Activated T-cell treated with anti-CD3 and anti-CD28 coated beads, Interleukin-2, amount 50 U/mL, for 4 hours (primary cell): Measurements from ENCODE around the gene XIAP. TPM values are rescaled to one million over a fixed set of nuclear protein-coding genes. Genes with fewer than 3 reads are reported as not detected.
"Not testable (repeated sequence)": the region's sequence is repeated elsewhere in the genome, so short reads cannot be mapped to it uniquely, and the experiment has no call there.

Experiments
- ATAC-seq, 2 donors: fragments of 200-7000 bp; cut with Tn5 transposase; one replicate each; pipeline ENCODE4 v1.10.0; 2021
- DNase-seq: peaks from one replicate; pipeline ENCODE4 v3.0.0-alpha.2; 2020
- H3K27me3 Mint-ChIP-seq: one replicate; pipeline ENCODE4 v1.8.0; 2021; ENCODE audit warnings: low read depth, mixed read lengths
- H3K36me3 Mint-ChIP-seq: one replicate; pipeline ENCODE4 v1.8.0; 2022; ENCODE audit warnings: mixed read lengths; ENCODE audit not compliant: insufficient read depth
- H3K4me1 Mint-ChIP-seq: one replicate; pipeline ENCODE4 v1.8.0; 2021; ENCODE audit warnings: low read depth, mixed read lengths
- H3K4me3 Mint-ChIP-seq: one replicate; pipeline ENCODE4 v1.8.0; 2021; ENCODE audit warnings: mild to moderate bottlenecking, moderate library complexity, mixed read lengths
- H3K9me3 Mint-ChIP-seq: one replicate; pipeline ENCODE4 v1.8.0; 2021; ENCODE audit warnings: mixed read lengths
- total RNA-seq, 3 donors: library from RNA; stranded (reverse); gene quantifications; one replicate each; pipeline ENCODE4 v1.2.1, GENCODE V29; 2021

Gene XIAP
- total RNA-seq: 10 to 100 TPM; 28.8 to 34.9 (median 32.8) TPM

- Mint-ChIP-seq H3K27me3 (no peaks in the 10 kb centered on the region), H3K4me3 (peak within 1 kb of the TSS; percentile 87), H3K36me3 (peaks cover 2% of the 10 kb centered on the region), H3K9me3 (no peaks in the 10 kb centered on the region), H3K4me1 (peaks cover 17% of the 10 kb centered on the region)
- ATAC-seq (peak; percentile 87 to 90), DNase-seq (peak; percentile 33)
These were observed at the start of gene XIAP for GRCh38 chrX:123859846-123860838. XIAP (plus strand) TSS chrX:123860053; CDS start chrX:123885663, 25,610 bp downstream.

- H3K9me3 Mint-ChIP-seq: no peaks in the 10 kb centered on the region
- ATAC-seq (no peak), DNase-seq (no peak)
- H3K4me1 Mint-ChIP-seq: no peaks in the 10 kb centered on the region
- no peaks in the 10 kb centered on the region for H3K36me3 Mint-ChIP-seq
- no peak overlapping the region for H3K4me3 Mint-ChIP-seq
- H3K27me3 Mint-ChIP-seq: no peaks in the 10 kb centered on the region
These were observed 45.5 kb upstream of the XIAP start for GRCh38 chrX:123814343-123814742.

GRCh38 chrX:123814934-123815394, 44.9 kb upstream of the XIAP start:
- ATAC-seq, H3K4me1 Mint-ChIP-seq, H3K27me3 Mint-ChIP-seq: not testable (repeated sequence)

GRCh38 chrX:123817288-123817894, 42.5 kb upstream of the XIAP start:
- no peaks in the 10 kb centered on the region for H3K36me3 Mint-ChIP-seq
- no peaks in the 10 kb centered on the region for H3K4me1 Mint-ChIP-seq
- no peaks in the 10 kb centered on the region for H3K27me3 Mint-ChIP-seq
- H3K4me3 Mint-ChIP-seq: no peak overlapping the region
- no peaks in the 10 kb centered on the region for H3K9me3 Mint-ChIP-seq
- no peak for DNase-seq
- no peak for ATAC-seq

More at GRCh38 chrX:123814934-123815394, 44.9 kb upstream of the XIAP start:
- not testable (repeated sequence) for H3K4me3 Mint-ChIP-seq, H3K36me3 Mint-ChIP-seq, H3K9me3 Mint-ChIP-seq, DNase-seq

GRCh38 chrX:123818243-123818642, 41.6 kb upstream of the XIAP start:
- DNase-seq (no peak), ATAC-seq (peak in 1 of 2 donors; percentile 25)
- H3K9me3 Mint-ChIP-seq: no peaks in the 10 kb centered on the region
- no peaks in the 10 kb centered on the region for H3K36me3 Mint-ChIP-seq
- no peak overlapping the region for H3K4me3 Mint-ChIP-seq
- no peaks in the 10 kb centered on the region for H3K4me1 Mint-ChIP-seq
- no peaks in the 10 kb centered on the region for H3K27me3 Mint-ChIP-seq

- no peak for DNase-seq
- Mint-ChIP-seq H3K27me3 (no peaks in the 10 kb centered on the region), H3K4me1 (no peaks in the 10 kb centered on the region)
These were observed 36.9 kb upstream of the XIAP start for GRCh38 chrX:123822965-123823364.

GRCh38 chrX:123830309-123830708, 29.5 kb upstream of the XIAP start:
- Mint-ChIP-seq H3K4me3 (no peak overlapping the region), H3K36me3 (no peaks in the 10 kb centered on the region), H3K27me3 (no peaks in the 10 kb centered on the region), H3K4me1 (peaks cover 6% of the 10 kb centered on the region), H3K9me3 (no peaks in the 10 kb centered on the region)
- ATAC-seq: peak in 1 of 2 donors; percentile 35
- no peak for DNase-seq

More at GRCh38 chrX:123822965-123823364, 36.9 kb upstream of the XIAP start:
- H3K4me3 Mint-ChIP-seq: no peak overlapping the region
- H3K9me3 Mint-ChIP-seq: no peaks in the 10 kb centered on the region
- H3K36me3 Mint-ChIP-seq: no peaks in the 10 kb centered on the region
- no peak for ATAC-seq

GRCh38 chrX:123833387-123833786, 26.5 kb upstream of the XIAP start:
- H3K36me3 Mint-ChIP-seq: no peaks in the 10 kb centered on the region
- no peaks in the 10 kb centered on the region for H3K27me3 Mint-ChIP-seq
- ATAC-seq: peak; percentile 61 to 81
- no peaks in the 10 kb centered on the region for H3K9me3 Mint-ChIP-seq
- peak; percentile 50 for DNase-seq
- H3K4me3 Mint-ChIP-seq: no peak overlapping the region
- H3K4me1 Mint-ChIP-seq: peaks cover 6% of the 10 kb centered on the region

- H3K27me3 Mint-ChIP-seq: no peaks in the 10 kb centered on the region
- H3K9me3 Mint-ChIP-seq: no peaks in the 10 kb centered on the region
- no peak overlapping the region for H3K4me3 Mint-ChIP-seq
- H3K36me3 Mint-ChIP-seq: no peaks in the 10 kb centered on the region
- H3K4me1 Mint-ChIP-seq: peaks cover 6% of the 10 kb centered on the region
- DNase-seq: no peak
- no peak for ATAC-seq
These were observed 25.7 kb upstream of the XIAP start for GRCh38 chrX:123834116-123834515.

GRCh38 chrX:123835661-123836371, 24.0 kb upstream of the XIAP start:
- DNase-seq: no peak
- H3K4me1 Mint-ChIP-seq: no peaks in the 10 kb centered on the region

GRCh38 chrX:123845129-123845528, 14.7 kb upstream of the XIAP start:
- not testable (repeated sequence) for H3K36me3 Mint-ChIP-seq

More at GRCh38 chrX:123835661-123836371, 24.0 kb upstream of the XIAP start:
- Mint-ChIP-seq H3K27me3 (no peaks in the 10 kb centered on the region), H3K9me3 (no peaks in the 10 kb centered on the region), H3K4me3 (no peak overlapping the region), H3K36me3 (no peaks in the 10 kb centered on the region)
- peak; percentile 93 to 94 for ATAC-seq

GRCh38 chrX:123846577-123847038, 13.2 kb upstream of the XIAP start:
- ATAC-seq (peak in 1 of 2 donors; percentile 35), DNase-seq (no peak)
- no peaks in the 10 kb centered on the region for H3K4me1 Mint-ChIP-seq
- no peaks in the 10 kb centered on the region for H3K36me3 Mint-ChIP-seq
- no peak overlapping the region for H3K4me3 Mint-ChIP-seq
- H3K9me3 Mint-ChIP-seq: no peaks in the 10 kb centered on the region
- no peaks in the 10 kb centered on the region for H3K27me3 Mint-ChIP-seq

More at GRCh38 chrX:123845129-123845528, 14.7 kb upstream of the XIAP start:
- DNase-seq, H3K9me3 Mint-ChIP-seq, ATAC-seq, H3K4me1 Mint-ChIP-seq, H3K4me3 Mint-ChIP-seq, H3K27me3 Mint-ChIP-seq: not testable (repeated sequence)

GRCh38 chrX:123847056-123847455, 12.8 kb upstream of the XIAP start:
- no peaks in the 10 kb centered on the region for H3K4me1 Mint-ChIP-seq
- H3K9me3 Mint-ChIP-seq: no peaks in the 10 kb centered on the region
- ATAC-seq (no peak), DNase-seq (no peak)
- no peaks in the 10 kb centered on the region for H3K27me3 Mint-ChIP-seq
- H3K36me3 Mint-ChIP-seq: no peaks in the 10 kb centered on the region
- H3K4me3 Mint-ChIP-seq: no peak overlapping the region

GRCh38 chrX:123849096-123849495, 10.8 kb upstream of the XIAP start:
- Mint-ChIP-seq H3K36me3 (no peaks in the 10 kb centered on the region), H3K27me3 (no peaks in the 10 kb centered on the region), H3K4me1 (peaks cover 3% of the 10 kb centered on the region), H3K4me3 (no peak overlapping the region), H3K9me3 (no peaks in the 10 kb centered on the region)
- ATAC-seq: no peak
- DNase-seq: no peak
